ENCODE results near the gene RAI1. TPM values are rescaled to one million over a fixed set of nuclear protein-coding genes. Genes with fewer than 3 reads are reported as not detected.

Gene RAI1
- total RNA-seq, 2 experiments from 2014 or later: 10.5 to 11.0 TPM

GRCh38 chr17:17849147-17849820, 168.0 kb downstream of the RAI1 start:
- Mint-ChIP-seq H3K4me1 (ENCODE audit: low read depth) (peaks cover 67% of the 10 kb centered on the region), H3K4me3 (peak overlapping the region; percentile 53), H3K27me3 (no peaks in the 10 kb centered on the region), H3K27ac (peak overlapping the region; percentile 97), H3K36me3 (peaks cover 2% of the 10 kb centered on the region), H3K9me3 (no peaks in the 10 kb centered on the region)
- intact Hi-C loops (cut with micrococcal nuclease): loop anchor here (1.0 to 2.0 kb wide), 3 partner anchors 9 to 56 kb away; no protein-coding TSS in a partner anchor
- CTCF ChIA-PET: interaction anchor here (0.7 to 2.7 kb wide), 10 partner anchors 8 to 167 kb away, joined by 3 to 15 read pairs (median 6); no protein-coding TSS in a partner anchor
- DNase-seq: peak; percentile 96
- POLR2A ChIA-PET: interaction anchor here (0.7 to 6.2 kb wide), 4 partner anchors 9 to 155 kb away, joined by 3 to 110 read pairs (median 8); partner anchors contain the start of gene SREBF1

GRCh38 chr17:17849845-17850373, 168.7 kb downstream of the RAI1 start:
- peak; percentile 93 for DNase-seq
- H3K9me3 Mint-ChIP-seq: no peaks in the 10 kb centered on the region
- H3K27me3 Mint-ChIP-seq: no peaks in the 10 kb centered on the region
- peaks cover 2% of the 10 kb centered on the region for H3K36me3 Mint-ChIP-seq
- intact Hi-C loops (cut with micrococcal nuclease): loop anchor here (1.0 to 5.0 kb wide), 5 partner anchors 10 to 332 kb away; partner anchors contain the start of genes ALKBH5 and SREBF1
- no peak overlapping the region for H3K4me3 Mint-ChIP-seq
- H3K27ac Mint-ChIP-seq: peak overlapping the region; percentile 97
- H3K4me1 Mint-ChIP-seq (ENCODE audit: low read depth): peaks cover 70% of the 10 kb centered on the region
- ChIA-PET CTCF (interaction anchor here (0.5 to 2.7 kb wide), 10 partner anchors 9 to 168 kb away, joined by 3 to 15 read pairs (median 6); no protein-coding TSS in a partner anchor), POLR2A (interaction anchor here (0.7 to 6.2 kb wide), 4 partner anchors 9 to 156 kb away, joined by 3 to 110 read pairs (median 8); partner anchors contain the start of gene SREBF1)

- intact Hi-C loops (cut with micrococcal nuclease): loop anchor here (2.0 to 5.0 kb wide), 2 partner anchors 15 to 331 kb away; partner anchors contain the start of genes ALKBH5 and SREBF1
- Mint-ChIP-seq H3K27ac (peak overlapping the region; percentile 97), H3K36me3 (peaks cover 2% of the 10 kb centered on the region), H3K4me1 (ENCODE audit: low read depth) (peaks cover 85% of the 10 kb centered on the region), H3K27me3 (no peaks in the 10 kb centered on the region), H3K9me3 (no peaks in the 10 kb centered on the region), H3K4me3 (no peak overlapping the region)
- ChIA-PET CTCF (interaction anchor here (0.7 to 14.2 kb wide), 2 partner anchors 9 to 39 kb away, joined by 3 to 173 read pairs; no protein-coding TSS in a partner anchor), POLR2A (interaction anchor here (6.2 to 7.6 kb wide), 2 partner anchors 15 kb away, joined by 99 to 110 read pairs; partner anchors contain the start of gene SREBF1)
- DNase-seq: no peak
Measured at GRCh38 chr17:17851103-17852002, 170.1 kb downstream of the RAI1 start.

GRCh38 chr17:17852930-17853329, 171.7 kb downstream of the RAI1 start:
- Mint-ChIP-seq H3K4me1 (ENCODE audit: low read depth) (peaks cover 82% of the 10 kb centered on the region), H3K9me3 (no peaks in the 10 kb centered on the region), H3K27me3 (no peaks in the 10 kb centered on the region), H3K4me3 (no peak overlapping the region), H3K27ac (peak overlapping the region; percentile 93), H3K36me3 (peaks cover 2% of the 10 kb centered on the region)
- ChIA-PET CTCF (interaction anchor here (1.0 to 14.2 kb wide), 3 partner anchors 17 to 119 kb away, joined by 4 to 173 read pairs (median 12); partner anchors contain the start of genes DRC3, SREBF1 and TOM1L2), POLR2A (interaction anchor here (0.8 to 7.6 kb wide), 5 partner anchors 12 to 107 kb away, joined by 3 to 99 read pairs (median 6); partner anchors contain the start of gene SREBF1)
- DNase-seq: peak; percentile 41
- intact Hi-C loops (cut with micrococcal nuclease): loop anchor here (5.0 kb wide), 1 partner anchor 329 kb away; the partner anchor contains the start of gene ALKBH5

- H3K36me3 Mint-ChIP-seq: peaks cover 2% of the 10 kb centered on the region
- peak overlapping the region; percentile 93 for H3K27ac Mint-ChIP-seq
- DNase-seq: peak; percentile 80
- H3K27me3 Mint-ChIP-seq: no peaks in the 10 kb centered on the region
- peaks cover 72% of the 10 kb centered on the region for H3K4me1 Mint-ChIP-seq (ENCODE audit: low read depth)
- H3K4me3 Mint-ChIP-seq: peak overlapping the region; percentile 61
- intact Hi-C loops (cut with micrococcal nuclease): loop anchor here (2.0 to 5.0 kb wide), 2 partner anchors 101 to 328 kb away; partner anchors contain the start of gene ALKBH5
- ChIA-PET CTCF (interaction anchor here (0.6 to 14.2 kb wide), 13 partner anchors 13 to 171 kb away, joined by 3 to 173 read pairs (median 4); partner anchors contain the start of genes DRC3, SREBF1 and TOM1L2), POLR2A (interaction anchor here (0.8 to 7.6 kb wide), 15 partner anchors 9 to 327 kb away, joined by 3 to 99 read pairs (median 5); partner anchors contain the start of gene SREBF1)
- H3K9me3 Mint-ChIP-seq: no peaks in the 10 kb centered on the region
Measured at GRCh38 chr17:17853811-17854447, 172.7 kb downstream of the RAI1 start.

- no peaks in the 10 kb centered on the region for H3K27me3 Mint-ChIP-seq
- H3K4me3 Mint-ChIP-seq: no peak overlapping the region
- no peak for DNase-seq
- H3K4me1 Mint-ChIP-seq (ENCODE audit: low read depth): peaks cover 51% of the 10 kb centered on the region
- ChIA-PET POLR2A (interaction anchor here (1.3 to 7.6 kb wide), 3 partner anchors 15 to 35 kb away, joined by 4 to 99 read pairs (median 8); partner anchors contain the start of gene SREBF1), CTCF (interaction anchor here (1.1 to 14.2 kb wide), 4 partner anchors 19 to 177 kb away, joined by 3 to 173 read pairs (median 14); partner anchors contain the start of gene SREBF1)
- H3K9me3 Mint-ChIP-seq: no peaks in the 10 kb centered on the region
- H3K27ac Mint-ChIP-seq: no peak overlapping the region
- intact Hi-C loops (cut with micrococcal nuclease): loop anchor here (1.0 to 5.0 kb wide), 4 partner anchors 32 to 129 kb away; no protein-coding TSS in a partner anchor
- H3K36me3 Mint-ChIP-seq: peaks cover 2% of the 10 kb centered on the region
Measured at GRCh38 chr17:17855976-17856375, 174.7 kb downstream of the RAI1 start.

- no peak overlapping the region for H3K27ac Mint-ChIP-seq
- intact Hi-C loops (cut with micrococcal nuclease): loop anchor here (5.0 kb wide), 1 partner anchor 129 kb away; no protein-coding TSS in a partner anchor
Measured at GRCh38 chr17:17856386-17856785, 175.1 kb downstream of the RAI1 start.

GRCh38 chr17:17857496-17857895, 176.2 kb downstream of the RAI1 start:
- CTCF ChIA-PET: interaction anchor here (14.2 kb wide), 1 partner anchor 45 kb away, joined by 173 read pairs; no protein-coding TSS in a partner anchor
- no peak overlapping the region for H3K4me3 Mint-ChIP-seq
- peaks cover 38% of the 10 kb centered on the region for H3K4me1 Mint-ChIP-seq (ENCODE audit: low read depth)
- POLR2A ChIA-PET: interaction anchor here (7.6 kb wide), 1 partner anchor 21 kb away, joined by 99 read pairs; the partner anchor contains the start of gene SREBF1
- intact Hi-C loops (cut with micrococcal nuclease): loop anchor here (5.0 kb wide), 1 partner anchor 130 kb away; no protein-coding TSS in a partner anchor
- no peaks in the 10 kb centered on the region for H3K27me3 Mint-ChIP-seq
- no peaks in the 10 kb centered on the region for H3K9me3 Mint-ChIP-seq
- no peak overlapping the region for H3K27ac Mint-ChIP-seq
- no peak for DNase-seq
- peaks cover 2% of the 10 kb centered on the region for H3K36me3 Mint-ChIP-seq

More at GRCh38 chr17:17856386-17856785, 175.1 kb downstream of the RAI1 start:
- CTCF ChIA-PET: interaction anchor here (1.1 to 14.2 kb wide), 4 partner anchors 20 to 177 kb away, joined by 3 to 173 read pairs (median 14); partner anchors contain the start of gene SREBF1
- H3K27me3 Mint-ChIP-seq: no peaks in the 10 kb centered on the region
- H3K4me3 Mint-ChIP-seq: no peak overlapping the region
- no peak for DNase-seq
- peaks cover 2% of the 10 kb centered on the region for H3K36me3 Mint-ChIP-seq
- no peaks in the 10 kb centered on the region for H3K9me3 Mint-ChIP-seq
- peaks cover 47% of the 10 kb centered on the region for H3K4me1 Mint-ChIP-seq (ENCODE audit: low read depth)
- POLR2A ChIA-PET: interaction anchor here (1.3 to 7.6 kb wide), 2 partner anchors 20 to 36 kb away, joined by 4 to 99 read pairs; partner anchors contain the start of gene SREBF1

- DNase-seq: peak; percentile 79
- peaks cover 27% of the 10 kb centered on the region for H3K4me1 Mint-ChIP-seq (ENCODE audit: low read depth)
- intact Hi-C loops (cut with micrococcal nuclease): loop anchor here (1.0 to 5.0 kb wide), 3 partner anchors 48 to 179 kb away; partner anchors contain the start of gene RAI1
Measured at GRCh38 chr17:17859909-17860765, 178.9 kb downstream of the RAI1 start.

More at GRCh38 chr17:17859909-17860765, 178.9 kb downstream of the RAI1 start:
- Mint-ChIP-seq H3K9me3 (no peaks in the 10 kb centered on the region), H3K36me3 (no peaks in the 10 kb centered on the region), H3K4me3 (no peak overlapping the region), H3K27ac (no peak overlapping the region), H3K27me3 (no peaks in the 10 kb centered on the region)
- ChIA-PET POLR2A (no interaction called here), CTCF (interaction anchor here (0.6 to 14.2 kb wide), 24 partner anchors 9 to 363 kb away, joined by 3 to 173 read pairs (median 4); partner anchors contain the start of genes RAI1 and RASD1)

Measured in activated CD4-positive, alpha-beta memory T cell treated with anti-CD3 and anti-CD28 coated beads for 36 hours (primary cell).